Activated T-helper 2 cell treated with anti-CD3 and anti-CD28 coated beads, Interferon-gamma antibody, Interleukin-2, Interleukin-4, amounts not matched to agents 10 μg/mL and 5 μg/mL and 100 μg/mL, durations not matched to agents 14 hours and 24 hours and 36 hours (primary cell): ENCODE measurements around the gene CDH23. TPM values are rescaled to one million over a fixed set of nuclear protein-coding genes. Genes with fewer than 3 reads are reported as not detected.

Experiments used
- DNase-seq: peaks from one replicate; pipeline ENCODE4 v3.0.0; 2021; ENCODE audit warnings: low spot score
- H3K27ac Mint-ChIP-seq: one replicate; pipeline ENCODE4 v1.8.0; 2021; ENCODE audit warnings: mixed read lengths
- H3K27me3 Mint-ChIP-seq: one replicate; pipeline ENCODE4 v1.8.0; 2021; ENCODE audit warnings: low read depth, mixed read lengths
- H3K36me3 Mint-ChIP-seq: one replicate; pipeline ENCODE4 v1.8.0; 2021; ENCODE audit warnings: low read depth, mixed read lengths
- H3K4me1 Mint-ChIP-seq: one replicate; pipeline ENCODE4 v1.8.0; 2021; ENCODE audit warnings: low read depth, mixed read lengths
- H3K4me3 Mint-ChIP-seq: one replicate; pipeline ENCODE4 v1.8.0; 2021; ENCODE audit warnings: low read depth, mild to moderate bottlenecking, moderate library complexity, mixed read lengths
- H3K9me3 Mint-ChIP-seq: one replicate; pipeline ENCODE4 v1.8.0; 2021; ENCODE audit warnings: mixed read lengths
- intact Hi-C: fragments of 100-400 bp; cut with micrococcal nuclease; formaldehyde crosslinking; loops from one replicate; pipeline ENCODE4 v1.15.1; 2023
- total RNA-seq: library from RNA; stranded (reverse); gene quantifications from 2 replicates; pipeline ENCODE4 v1.2.3, GENCODE V29; 2022

CDH23 gene
- total RNA-seq, 1 donor from 2014 or later: 0.55 TPM

DNA sequence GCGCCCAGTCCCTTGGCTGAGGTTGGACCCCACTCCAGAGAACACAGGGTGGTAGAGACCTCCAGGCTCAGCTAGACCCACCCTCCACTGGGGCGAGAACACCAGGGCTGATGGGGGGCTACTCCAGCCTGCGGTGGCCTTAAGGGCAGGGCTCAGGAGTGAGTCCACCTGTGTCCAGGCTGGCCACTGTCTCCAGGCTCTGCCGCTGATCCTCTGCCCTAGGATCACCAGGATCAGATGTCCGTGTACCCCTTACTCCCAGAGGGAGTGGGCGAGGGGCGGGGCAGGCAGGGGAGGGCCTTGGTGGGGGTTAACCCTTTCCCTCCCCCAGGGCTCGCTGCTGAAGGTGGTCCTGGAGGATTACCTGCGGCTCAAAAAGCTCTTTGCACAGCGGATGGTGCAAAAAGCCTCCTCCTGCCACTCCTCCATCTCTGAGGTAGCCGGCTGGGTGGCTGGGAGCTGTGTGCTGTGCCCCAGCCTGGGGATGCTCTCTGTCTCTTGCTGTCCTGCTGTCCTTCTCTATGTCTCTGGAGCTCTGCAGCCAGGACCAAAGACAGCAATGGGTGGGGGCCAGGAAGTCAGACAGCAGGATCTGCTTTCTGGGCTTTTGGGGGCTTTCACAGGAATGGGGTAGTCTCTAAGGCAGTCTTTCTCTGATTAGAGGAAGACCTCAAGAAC, 416.3 kb downstream of the CDH23 start:
- H3K27me3 Mint-ChIP-seq: no peaks in the 10 kb centered on the region
- no peak overlapping the region for H3K4me3 Mint-ChIP-seq
- DNase-seq: no peak
- peak overlapping the region; percentile 55 for H3K27ac Mint-ChIP-seq
- no peaks in the 10 kb centered on the region for H3K4me1 Mint-ChIP-seq
- intact Hi-C loops: loop anchor here (1.0 to 10.0 kb wide), 3 partner anchors 116 to 499 kb away; no protein-coding TSS in a partner anchor
- H3K9me3 Mint-ChIP-seq: no peaks in the 10 kb centered on the region
- peaks cover 13% of the 10 kb centered on the region for H3K36me3 Mint-ChIP-seq

DNA sequence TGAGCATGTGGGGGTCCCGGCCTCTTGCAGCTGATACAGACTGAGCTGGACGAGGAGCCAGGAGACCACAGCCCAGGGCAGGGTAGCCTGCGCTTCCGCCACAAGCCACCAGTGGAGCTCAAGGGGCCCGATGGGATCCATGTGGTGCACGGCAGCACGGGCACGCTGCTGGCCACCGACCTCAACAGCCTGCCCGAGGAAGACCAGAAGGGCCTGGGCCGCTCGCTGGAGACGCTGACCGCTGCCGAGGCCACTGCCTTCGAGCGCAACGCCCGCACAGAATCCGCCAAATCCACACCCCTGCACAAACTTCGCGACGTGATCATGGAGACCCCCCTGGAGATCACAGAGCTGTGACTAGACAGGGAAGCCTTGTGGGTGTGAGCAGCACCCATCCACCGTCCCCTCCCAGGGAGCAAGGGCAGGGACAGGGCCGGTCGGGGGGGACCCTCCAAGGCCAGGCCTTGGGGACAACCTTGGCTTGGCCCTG, 418.2 kb downstream of the CDH23 start:
- intact Hi-C loops: loop anchor here (5.0 to 10.0 kb wide), 2 partner anchors 118 to 430 kb away; no protein-coding TSS in a partner anchor
- Mint-ChIP-seq H3K9me3 (no peaks in the 10 kb centered on the region), H3K4me3 (no peak overlapping the region), H3K27me3 (no peaks in the 10 kb centered on the region), H3K4me1 (no peaks in the 10 kb centered on the region), H3K27ac (no peak overlapping the region), H3K36me3 (peaks cover 31% of the 10 kb centered on the region)
- DNase-seq: no peak

DNA sequence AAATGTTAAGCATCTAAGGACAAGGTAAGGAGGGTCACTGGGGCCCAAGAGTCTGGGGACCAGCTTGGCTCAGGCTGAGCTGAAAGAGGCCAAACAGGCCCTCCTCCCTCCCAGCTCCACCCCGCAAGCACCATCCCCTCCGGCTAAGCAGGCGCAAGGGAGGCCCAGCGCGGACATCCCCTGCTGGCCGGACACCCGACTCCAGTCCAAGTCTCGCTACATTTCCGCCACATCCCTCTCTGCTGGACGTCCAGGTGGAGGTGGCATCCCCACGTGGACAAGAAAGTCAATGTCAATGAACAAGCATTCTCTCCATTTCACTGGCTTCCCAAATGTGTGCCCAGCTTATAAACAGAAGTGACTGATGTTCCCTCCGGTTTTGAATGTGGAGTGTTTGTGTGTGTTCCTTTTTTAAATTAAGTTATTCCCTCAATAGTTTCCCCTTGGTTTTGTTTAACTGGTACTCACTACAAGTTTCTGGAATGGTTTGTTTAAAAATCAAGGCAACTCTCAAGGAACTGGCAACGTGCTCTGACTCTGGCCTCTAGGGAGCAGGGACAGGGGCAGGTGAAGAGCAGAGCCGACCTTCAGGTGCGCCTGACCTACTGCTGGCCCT, 418.9 kb downstream of the CDH23 start:
- H3K36me3 Mint-ChIP-seq: peaks cover 36% of the 10 kb centered on the region
- intact Hi-C loops: loop anchor here (10.0 kb wide), 1 partner anchor 431 kb away; no protein-coding TSS in a partner anchor
- H3K4me3 Mint-ChIP-seq: no peak overlapping the region
- DNase-seq: no peak
- no peaks in the 10 kb centered on the region for H3K9me3 Mint-ChIP-seq
- no peaks in the 10 kb centered on the region for H3K4me1 Mint-ChIP-seq
- no peaks in the 10 kb centered on the region for H3K27me3 Mint-ChIP-seq
- H3K27ac Mint-ChIP-seq: no peak overlapping the region

DNA sequence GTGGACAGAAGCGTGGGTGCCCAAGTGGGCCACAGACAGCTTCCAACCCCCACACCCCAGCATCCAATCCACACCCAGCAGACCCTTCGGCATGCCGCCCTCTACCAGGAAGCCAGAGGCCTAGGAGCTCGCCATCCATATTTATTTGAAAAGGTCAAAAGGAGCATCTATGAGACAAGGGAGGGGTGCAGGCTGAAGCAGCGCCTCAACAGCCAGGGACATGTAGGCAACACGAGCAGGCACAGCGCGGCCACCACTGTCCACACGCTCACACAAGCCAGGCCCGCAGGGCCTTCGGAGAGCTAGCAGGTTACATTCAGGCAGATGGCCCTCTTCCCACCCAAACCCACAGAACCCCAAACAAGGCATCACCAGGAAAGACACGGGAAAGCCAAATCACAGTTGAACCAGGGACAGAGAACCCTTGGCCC, 419.7 kb downstream of the CDH23 start:
- no peaks in the 10 kb centered on the region for H3K27me3 Mint-ChIP-seq
- no peak overlapping the region for H3K4me3 Mint-ChIP-seq
- H3K4me1 Mint-ChIP-seq: peaks cover 2% of the 10 kb centered on the region
- intact Hi-C loops: loop anchor here (10.0 kb wide), 1 partner anchor 432 kb away; no protein-coding TSS in a partner anchor
- DNase-seq: no peak
- no peak overlapping the region for H3K27ac Mint-ChIP-seq
- no peaks in the 10 kb centered on the region for H3K9me3 Mint-ChIP-seq
- H3K36me3 Mint-ChIP-seq: peaks cover 44% of the 10 kb centered on the region

DNA sequence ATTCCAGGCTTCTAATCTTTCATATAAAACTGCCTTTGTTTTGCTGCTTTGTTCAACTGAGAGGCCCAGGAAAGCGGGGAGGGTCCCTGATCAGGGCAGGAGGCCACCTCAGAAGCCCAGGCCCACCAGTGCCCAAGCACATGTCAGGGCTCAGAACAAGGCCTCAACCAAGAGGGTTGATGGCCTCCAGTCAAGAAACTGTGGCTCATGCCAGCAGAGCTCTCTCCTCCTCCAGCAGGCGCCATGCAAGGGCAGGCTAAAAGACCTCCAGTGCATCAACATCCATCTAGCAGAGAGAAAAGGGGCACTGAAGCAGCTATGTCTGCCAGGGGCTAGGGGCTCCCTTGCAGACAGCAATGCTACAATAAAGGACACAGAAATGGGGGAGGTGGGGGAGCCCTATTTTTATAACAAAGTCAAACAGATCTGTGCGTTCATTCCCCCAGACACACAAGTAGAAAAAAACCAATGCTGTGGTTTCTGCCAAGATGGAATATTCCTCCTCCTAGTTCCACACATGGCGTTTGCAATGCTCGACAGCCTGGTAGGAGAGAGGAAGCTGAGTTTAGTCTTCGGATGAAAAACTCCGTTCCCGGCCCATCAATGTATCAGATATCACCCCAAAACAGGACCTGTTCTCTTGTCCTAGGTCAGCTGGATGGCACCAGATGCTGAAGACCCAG, 420.4 kb downstream of the CDH23 start:
- Mint-ChIP-seq H3K9me3 (no peaks in the 10 kb centered on the region), H3K36me3 (peaks cover 50% of the 10 kb centered on the region), H3K27me3 (no peaks in the 10 kb centered on the region), H3K4me3 (no peak overlapping the region), H3K4me1 (peaks cover 8% of the 10 kb centered on the region), H3K27ac (no peak overlapping the region)
- no peak for DNase-seq
- intact Hi-C loops: loop anchor here (10.0 kb wide), 1 partner anchor 432 kb away; no protein-coding TSS in a partner anchor

DNA sequence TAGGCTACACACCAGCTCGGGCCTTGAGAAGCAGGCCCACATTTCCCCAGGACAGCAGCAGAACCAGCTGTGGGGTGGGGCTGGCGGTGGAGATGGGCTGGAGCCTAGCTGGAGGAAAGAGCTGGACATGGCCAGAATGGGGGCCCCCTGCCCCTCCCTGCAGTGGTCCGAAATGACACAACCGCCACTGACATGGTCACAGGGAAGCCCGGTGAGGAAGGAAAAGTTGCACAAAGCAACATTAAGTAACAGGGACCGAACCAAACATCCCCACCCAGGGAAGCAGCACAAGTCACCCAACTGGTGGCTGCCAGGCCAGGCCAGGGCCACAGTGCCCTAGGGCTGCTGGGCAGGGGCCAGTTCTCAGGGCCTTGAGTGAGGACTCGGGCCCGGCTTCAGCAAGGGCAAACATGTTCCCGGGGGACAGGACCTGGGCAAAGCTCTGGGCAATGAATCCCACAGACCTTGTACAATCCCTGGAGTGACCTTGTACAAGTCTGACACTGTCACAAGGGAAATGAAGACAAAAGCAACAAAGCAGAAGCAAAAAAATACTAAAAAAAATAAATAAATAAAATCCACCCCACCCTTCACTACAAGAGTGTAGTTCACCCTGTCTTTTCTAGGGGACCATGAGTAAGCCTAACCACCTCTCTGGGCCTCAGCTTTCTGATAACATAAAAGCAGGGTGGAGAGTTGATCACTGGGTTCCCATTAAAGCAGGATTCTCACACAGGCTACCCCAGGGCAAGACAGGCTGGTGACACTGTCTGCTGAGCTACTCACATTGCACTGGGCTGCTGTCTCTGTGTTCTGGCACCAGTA, 421.3 kb downstream of the CDH23 start:
- no peaks in the 10 kb centered on the region for H3K9me3 Mint-ChIP-seq
- H3K36me3 Mint-ChIP-seq: peaks cover 51% of the 10 kb centered on the region
- H3K27ac Mint-ChIP-seq: no peak overlapping the region
- no peaks in the 10 kb centered on the region for H3K27me3 Mint-ChIP-seq
- intact Hi-C loops: loop anchor here (10.0 kb wide), 1 partner anchor 433 kb away; no protein-coding TSS in a partner anchor
- peaks cover 14% of the 10 kb centered on the region for H3K4me1 Mint-ChIP-seq
- no peak overlapping the region for H3K4me3 Mint-ChIP-seq
- DNase-seq: no peak

DNA sequence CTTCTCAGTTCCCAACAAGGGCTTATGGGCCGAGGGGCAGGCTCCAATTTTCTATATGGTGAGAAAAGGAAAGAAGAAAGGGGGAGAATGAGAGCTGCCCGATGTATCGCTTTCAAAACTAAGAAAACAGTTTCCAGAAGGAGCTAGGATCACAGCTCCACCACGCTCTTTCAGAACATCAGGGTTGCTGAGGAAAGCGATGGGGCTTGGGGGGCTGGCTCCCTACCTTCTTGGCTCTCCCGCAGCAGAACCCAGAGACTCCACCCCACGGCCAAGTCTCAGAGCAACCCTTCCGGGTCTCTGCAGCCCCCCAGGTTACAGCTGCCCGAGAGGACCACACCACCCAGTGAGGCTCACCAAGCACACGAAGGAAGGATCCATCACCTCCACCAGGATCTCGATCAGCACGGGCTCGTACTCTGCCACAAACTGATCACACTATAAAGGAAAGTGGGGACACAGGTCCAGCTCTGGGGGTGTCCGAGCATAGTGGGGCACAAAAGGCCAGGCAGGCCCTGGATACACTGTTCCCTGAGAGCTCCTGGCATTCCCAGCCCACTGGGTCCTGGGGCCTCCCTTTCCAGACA, 422.0 kb downstream of the CDH23 start:
- peaks cover 14% of the 10 kb centered on the region for H3K4me1 Mint-ChIP-seq
- DNase-seq: no peak
- H3K27ac Mint-ChIP-seq: no peak overlapping the region
- no peaks in the 10 kb centered on the region for H3K9me3 Mint-ChIP-seq
- intact Hi-C loops: loop anchor here (10.0 kb wide), 1 partner anchor 434 kb away; no protein-coding TSS in a partner anchor
- H3K36me3 Mint-ChIP-seq: peaks cover 56% of the 10 kb centered on the region
- no peak overlapping the region for H3K4me3 Mint-ChIP-seq
- H3K27me3 Mint-ChIP-seq: no peaks in the 10 kb centered on the region

DNA sequence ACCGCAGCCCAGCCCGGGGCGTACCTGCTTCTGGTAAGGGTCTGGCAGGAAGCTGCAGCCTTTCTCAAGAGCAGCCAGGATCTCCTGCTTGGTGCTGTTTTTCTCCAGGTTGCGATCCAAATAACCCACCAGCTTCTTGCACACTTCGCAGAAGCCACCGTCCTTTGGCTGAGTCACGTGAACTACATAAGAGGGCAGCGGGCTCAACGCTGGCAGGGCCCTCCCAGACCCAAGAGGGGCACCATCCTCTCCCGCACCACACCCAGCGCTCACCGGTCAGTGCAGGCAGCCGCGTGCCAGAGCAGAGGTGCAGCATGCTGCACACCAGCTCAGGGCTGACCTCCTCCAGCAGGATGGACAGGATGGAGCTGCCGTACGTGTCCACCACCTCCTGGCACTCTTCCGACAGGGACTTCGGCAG, 422.7 kb downstream of the CDH23 start:
- intact Hi-C loops: loop anchor here (10.0 kb wide), 1 partner anchor 435 kb away; no protein-coding TSS in a partner anchor
- no peak for DNase-seq
- Mint-ChIP-seq H3K9me3 (no peaks in the 10 kb centered on the region), H3K4me3 (no peak overlapping the region), H3K36me3 (peaks cover 57% of the 10 kb centered on the region), H3K27ac (no peak overlapping the region), H3K4me1 (peaks cover 14% of the 10 kb centered on the region), H3K27me3 (no peaks in the 10 kb centered on the region)

DNA sequence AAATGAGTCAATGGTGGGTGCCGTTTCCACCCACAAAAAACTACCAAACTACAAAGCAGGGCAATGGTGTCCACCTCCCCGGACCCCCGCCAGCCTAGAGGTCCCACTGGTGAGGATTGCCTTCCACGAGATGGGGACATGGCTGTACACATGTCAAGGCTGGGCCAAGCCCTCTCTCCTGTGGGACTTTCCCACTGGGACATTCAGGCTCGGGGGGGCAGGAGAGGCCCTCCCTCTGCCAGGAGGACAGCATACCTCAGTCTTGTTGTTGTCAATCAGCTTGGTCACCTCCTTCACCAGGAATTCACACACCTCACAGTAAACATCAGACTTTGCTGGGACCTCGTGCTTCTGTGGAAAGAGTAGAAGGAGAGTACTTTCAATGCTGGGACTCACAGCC, 423.3 kb downstream of the CDH23 start:
- Mint-ChIP-seq H3K27me3 (no peaks in the 10 kb centered on the region), H3K9me3 (no peaks in the 10 kb centered on the region), H3K4me3 (no peak overlapping the region), H3K27ac (no peak overlapping the region), H3K4me1 (peaks cover 14% of the 10 kb centered on the region), H3K36me3 (peaks cover 57% of the 10 kb centered on the region)
- intact Hi-C loops: loop anchor here (10.0 kb wide), 1 partner anchor 435 kb away; no protein-coding TSS in a partner anchor
- DNase-seq: no peak

DNA sequence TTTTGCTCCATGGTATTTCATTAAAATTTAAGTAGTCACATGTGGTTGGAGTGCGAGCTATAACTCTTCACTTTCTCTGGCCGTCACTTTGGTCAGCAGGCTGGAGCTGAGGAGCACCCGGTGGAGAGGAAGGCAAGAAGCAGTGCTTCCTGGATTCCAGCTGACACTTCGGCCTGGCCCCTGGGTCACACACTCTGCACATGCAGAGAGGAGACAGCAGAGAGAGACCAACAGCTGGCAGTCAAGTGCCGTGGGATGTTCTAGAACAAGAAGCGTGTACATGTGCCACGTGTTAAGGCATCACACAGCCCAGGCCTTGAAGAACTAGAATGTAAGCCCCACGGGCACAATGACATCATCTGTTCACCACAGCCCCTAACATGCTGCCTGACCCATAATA, 424.2 kb downstream of the CDH23 start:
- H3K27me3 Mint-ChIP-seq: no peaks in the 10 kb centered on the region
- peaks cover 14% of the 10 kb centered on the region for H3K4me1 Mint-ChIP-seq
- DNase-seq: no peak
- no peaks in the 10 kb centered on the region for H3K9me3 Mint-ChIP-seq
- H3K36me3 Mint-ChIP-seq: peaks cover 64% of the 10 kb centered on the region
- H3K4me3 Mint-ChIP-seq: no peak overlapping the region
- intact Hi-C loops: no loop called here
- H3K27ac Mint-ChIP-seq: no peak overlapping the region

DNA sequence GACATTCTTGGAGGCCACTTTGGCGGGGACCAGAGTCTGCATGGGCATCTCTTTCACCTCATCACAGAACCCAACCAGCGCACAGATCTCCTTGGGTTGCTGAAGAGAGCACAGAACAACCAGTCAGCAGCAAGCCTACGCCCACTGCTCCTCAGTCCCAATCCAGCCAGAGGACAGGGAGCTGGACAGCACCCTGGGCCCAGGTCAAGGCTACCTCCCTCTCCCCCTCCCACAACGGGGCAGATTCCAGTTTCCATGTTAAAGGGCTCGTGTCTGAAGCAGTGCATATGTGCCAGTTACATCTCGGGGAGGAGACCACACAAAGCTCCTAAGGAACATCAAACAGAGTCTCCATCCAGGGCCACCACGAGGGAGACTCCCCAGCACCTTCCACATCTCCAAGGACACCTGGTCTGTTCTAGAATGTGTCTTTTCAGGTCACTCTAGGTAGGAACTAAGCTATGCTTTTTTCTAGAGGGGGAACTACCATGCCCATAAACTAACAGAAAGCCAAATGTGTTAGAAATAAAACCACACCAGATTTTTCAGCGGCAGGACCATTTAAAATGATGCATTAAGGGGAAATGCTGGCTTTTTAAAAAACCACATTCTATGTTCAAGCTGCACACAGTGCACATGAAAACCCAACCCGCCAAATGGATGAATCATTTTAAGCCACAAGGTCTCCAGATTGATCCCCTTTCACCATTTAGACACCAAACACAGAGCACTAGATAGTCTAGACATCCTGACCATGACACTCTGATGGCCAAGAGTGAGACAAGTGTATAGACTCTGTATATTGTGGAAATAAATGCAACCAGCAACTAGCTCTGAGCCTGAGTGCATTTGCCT, 425.4 kb downstream of the CDH23 start:
- no peaks in the 10 kb centered on the region for H3K27me3 Mint-ChIP-seq
- no peaks in the 10 kb centered on the region for H3K9me3 Mint-ChIP-seq
- no peak for DNase-seq
- intact Hi-C loops: no loop called here
- no peak overlapping the region for H3K27ac Mint-ChIP-seq
- H3K36me3 Mint-ChIP-seq: peaks cover 66% of the 10 kb centered on the region
- H3K4me1 Mint-ChIP-seq: peaks cover 14% of the 10 kb centered on the region
- no peak overlapping the region for H3K4me3 Mint-ChIP-seq
